AG04449 (cell line): ENCODE measurements around the gene SOWAHA.
A peak's percentile ranks its signal among the peaks of the same experiment; 100 is the strongest.

Experiments used
- CTCF ChIA-PET: fragments of 350-600 bp; formaldehyde crosslinking; extraction: SDS; loops from one replicate; lab custom pipeline; 2021; ENCODE audit warnings: antibody characterized with exemption; lab: Yijun Ruan, JAX
- POLR2A ChIA-PET: fragments of 400-600, 350-600 bp; formaldehyde crosslinking; extraction: SDS; loops from one replicate; lab custom pipeline; 2020; ENCODE audit warnings: antibody characterized with exemption, inconsistent platforms; lab: Yijun Ruan, JAX
- DNase-seq: peaks from one replicate; pipeline ENCODE4 v3.0.0-alpha.2; 2010; ENCODE audit warnings: low read depth, low spot score
- H3K4me3 ChIP-seq: 2 replicates; pipeline ENCODE4 v1.5.1; 2011; ENCODE audit warnings: low read depth, mild to moderate bottlenecking, control low read depth, low read length
- TF ChIP-seq, protein P1 (sequence below): IDR thresholded peaks from one replicate; pipeline ENCODE4 v1.5.1; 2011; ENCODE audit warnings: mild to moderate bottlenecking, moderate library complexity, low read length, control low read depth, inconsistent platforms; ENCODE audit not compliant: insufficient read depth; ENCODE audit errors: missing control alignments

SOWAHA gene

DNA sequence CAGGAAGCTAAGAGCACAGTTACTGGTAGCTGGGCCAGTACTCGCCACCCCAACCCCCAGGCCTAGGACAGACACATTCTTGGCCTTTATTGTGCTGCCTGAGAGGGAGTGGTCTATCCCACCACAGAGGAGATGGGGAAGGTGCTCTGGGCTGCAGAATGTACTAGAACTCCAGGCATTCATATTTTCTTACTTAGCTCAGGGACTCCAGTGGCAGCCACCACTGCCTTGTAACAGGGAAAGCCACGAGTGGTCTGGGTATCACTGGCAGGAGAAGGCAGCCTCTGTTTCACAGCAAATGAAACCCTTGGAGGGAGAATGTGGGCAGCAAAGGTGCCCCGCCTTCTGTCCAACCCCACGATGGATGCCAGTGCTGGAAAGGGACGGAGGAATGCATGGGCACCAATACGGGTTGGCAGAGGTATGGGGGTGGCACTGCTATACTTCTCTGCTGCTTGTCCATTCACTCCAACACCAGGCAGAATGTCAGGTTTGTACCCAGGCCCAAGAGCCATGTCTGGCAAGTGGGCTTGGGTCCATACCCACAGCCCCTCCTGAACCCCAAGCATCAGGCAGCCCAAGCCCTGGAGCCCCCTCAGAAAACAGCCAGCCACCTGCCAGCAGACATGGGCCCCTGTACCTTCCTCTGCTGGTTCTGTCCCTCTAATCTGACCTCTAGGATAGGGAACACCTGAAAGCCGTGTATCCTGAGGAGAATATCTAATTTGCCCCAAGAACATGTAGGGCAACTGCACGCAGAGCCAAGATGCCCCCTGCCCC lies 40.6 kb upstream of the SOWAHA start:
- CTCF ChIA-PET = interaction anchor here (0.8 kb wide), 1 partner anchor 17 kb away, joined by 3 read pairs; no protein-coding TSS in a partner anchor

DNA sequence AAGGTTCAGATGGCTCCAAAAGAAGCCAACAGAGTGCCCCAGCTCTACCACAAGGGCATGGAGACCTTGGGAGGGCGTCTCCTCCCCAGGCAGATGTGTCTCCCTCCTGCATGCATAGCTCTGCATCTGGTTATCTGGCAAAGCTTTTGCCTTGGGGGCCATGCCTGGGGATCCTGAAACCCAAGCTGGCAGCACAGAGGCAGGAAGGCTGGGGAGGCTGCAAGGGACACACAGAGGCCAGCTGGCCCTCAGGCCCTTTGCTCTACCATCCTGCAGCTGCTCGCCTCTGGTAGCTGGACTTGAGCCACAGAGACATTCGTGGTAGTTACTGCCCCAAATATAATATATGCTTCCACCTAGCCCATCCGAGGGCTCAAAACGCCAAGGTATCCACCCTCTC lies 40.0 kb upstream of the SOWAHA start:
- ChIA-PET CTCF (interaction anchor here (0.8 kb wide), 1 partner anchor 246 kb away, joined by 3 read pairs; no protein-coding TSS in a partner anchor), POLR2A (no interaction called here)
- TF ChIP-seq, protein P1, sequence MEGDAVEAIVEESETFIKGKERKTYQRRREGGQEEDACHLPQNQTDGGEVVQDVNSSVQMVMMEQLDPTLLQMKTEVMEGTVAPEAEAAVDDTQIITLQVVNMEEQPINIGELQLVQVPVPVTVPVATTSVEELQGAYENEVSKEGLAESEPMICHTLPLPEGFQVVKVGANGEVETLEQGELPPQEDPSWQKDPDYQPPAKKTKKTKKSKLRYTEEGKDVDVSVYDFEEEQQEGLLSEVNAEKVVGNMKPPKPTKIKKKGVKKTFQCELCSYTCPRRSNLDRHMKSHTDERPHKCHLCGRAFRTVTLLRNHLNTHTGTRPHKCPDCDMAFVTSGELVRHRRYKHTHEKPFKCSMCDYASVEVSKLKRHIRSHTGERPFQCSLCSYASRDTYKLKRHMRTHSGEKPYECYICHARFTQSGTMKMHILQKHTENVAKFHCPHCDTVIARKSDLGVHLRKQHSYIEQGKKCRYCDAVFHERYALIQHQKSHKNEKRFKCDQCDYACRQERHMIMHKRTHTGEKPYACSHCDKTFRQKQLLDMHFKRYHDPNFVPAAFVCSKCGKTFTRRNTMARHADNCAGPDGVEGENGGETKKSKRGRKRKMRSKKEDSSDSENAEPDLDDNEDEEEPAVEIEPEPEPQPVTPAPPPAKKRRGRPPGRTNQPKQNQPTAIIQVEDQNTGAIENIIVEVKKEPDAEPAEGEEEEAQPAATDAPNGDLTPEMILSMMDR = no peak
- H3K4me3 ChIP-seq = no peak overlapping the region
- no peak for DNase-seq

More for the DNA sequence above, 40.6 kb upstream of the SOWAHA start:
- TF ChIP-seq, protein P1 = no peak
- no peak for DNase-seq
- POLR2A ChIA-PET = no interaction called here
- no peak overlapping the region for H3K4me3 ChIP-seq

DNA sequence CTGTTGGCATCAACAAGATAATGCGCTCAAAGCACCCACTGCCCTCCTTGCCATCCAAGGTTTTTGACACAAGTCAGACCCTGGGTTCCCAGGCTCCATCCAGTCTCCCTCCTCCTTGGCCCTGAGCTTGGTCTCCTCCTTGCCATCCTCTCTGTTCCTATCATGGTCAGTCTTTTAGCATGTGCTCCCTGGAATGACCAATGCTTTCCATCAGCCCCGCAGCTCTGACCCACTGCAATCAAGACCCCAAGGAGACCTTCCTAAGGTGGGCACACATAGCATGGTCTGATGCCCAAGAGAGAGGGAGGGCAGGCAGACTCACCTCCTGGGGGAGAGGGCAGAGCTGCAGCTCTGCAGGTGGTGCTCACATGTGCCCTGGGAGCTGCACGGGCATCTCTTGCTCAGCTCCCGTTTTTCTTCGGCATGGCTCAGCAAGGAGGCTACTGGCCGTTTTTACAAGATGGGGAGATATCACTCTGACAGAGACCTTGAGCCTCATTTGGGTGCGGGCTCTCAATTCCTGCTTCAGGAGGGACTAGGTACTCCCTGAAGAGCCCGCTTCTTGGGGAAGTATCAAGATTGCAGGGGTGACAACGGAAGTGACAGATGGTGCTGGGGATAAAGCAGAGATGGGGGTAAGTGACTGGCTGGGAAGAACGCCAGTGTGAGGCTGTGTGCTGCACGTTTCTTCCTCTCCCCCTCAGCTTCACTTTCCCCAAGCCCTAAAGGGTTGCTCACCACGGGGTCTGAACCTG lies 39.3 kb upstream of the SOWAHA start:
- CTCF ChIA-PET = interaction anchor here (0.8 kb wide), 1 partner anchor 247 kb away, joined by 3 read pairs; no protein-coding TSS in a partner anchor
- POLR2A ChIA-PET = no interaction called here
- TF ChIP-seq, protein P1 = no peak
- no peak for DNase-seq
- no peak overlapping the region for H3K4me3 ChIP-seq

DNA sequence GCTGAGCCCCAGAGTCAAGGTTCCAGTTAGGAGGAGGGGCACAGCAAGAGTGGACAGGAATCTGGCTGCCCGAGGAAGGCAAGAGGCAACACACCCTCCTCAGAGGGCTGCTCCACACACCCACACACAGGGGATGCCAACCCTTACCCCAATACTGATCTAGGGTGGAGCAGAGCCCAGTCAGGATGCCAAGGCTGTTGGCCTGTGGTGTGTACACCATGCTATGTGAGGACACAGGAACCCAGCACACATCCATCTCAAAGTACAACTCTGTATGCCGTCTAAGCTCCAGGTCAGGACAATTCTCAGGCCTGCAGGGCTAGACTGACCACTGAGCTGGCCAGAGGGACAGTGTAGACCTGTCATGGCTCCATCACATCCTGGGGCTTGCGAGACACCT lies 38.7 kb upstream of the SOWAHA start:
- TF ChIP-seq, protein P1 = no peak
- DNase-seq = no peak
- POLR2A ChIA-PET = no interaction called here
- CTCF ChIA-PET = interaction anchor here (1.2 to 1.7 kb wide), 2 partner anchors 44 to 46 kb away, joined by 3 to 9 read pairs; no protein-coding TSS in a partner anchor
- no peak overlapping the region for H3K4me3 ChIP-seq

DNA sequence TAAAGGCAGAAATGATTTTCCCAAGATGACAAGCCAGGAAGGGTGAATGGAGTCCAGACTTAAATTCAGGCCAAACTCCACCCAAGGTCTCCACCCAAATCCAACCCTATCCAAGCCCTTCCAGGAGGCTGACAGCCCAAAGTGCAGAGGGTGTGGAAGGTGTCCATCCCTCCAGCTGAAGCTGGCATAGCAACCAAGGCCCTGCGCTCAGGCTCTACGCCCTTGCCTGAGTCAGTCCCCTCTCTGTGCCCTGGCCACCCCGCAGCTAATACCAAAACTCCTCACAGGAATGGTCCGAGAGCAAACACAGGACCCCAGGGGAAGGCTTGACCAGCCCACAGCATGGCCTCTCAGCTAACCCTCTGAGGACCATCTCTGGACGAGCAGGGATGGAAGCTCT lies 38.2 kb upstream of the SOWAHA start:
- TF ChIP-seq, protein P1 = no peak
- ChIA-PET POLR2A (no interaction called here), CTCF (interaction anchor here (1.2 to 2.3 kb wide), 4 partner anchors 11 to 46 kb away, joined by 3 to 9 read pairs (median 5); no protein-coding TSS in a partner anchor)
- DNase-seq = no peak
- no peak overlapping the region for H3K4me3 ChIP-seq

DNA sequence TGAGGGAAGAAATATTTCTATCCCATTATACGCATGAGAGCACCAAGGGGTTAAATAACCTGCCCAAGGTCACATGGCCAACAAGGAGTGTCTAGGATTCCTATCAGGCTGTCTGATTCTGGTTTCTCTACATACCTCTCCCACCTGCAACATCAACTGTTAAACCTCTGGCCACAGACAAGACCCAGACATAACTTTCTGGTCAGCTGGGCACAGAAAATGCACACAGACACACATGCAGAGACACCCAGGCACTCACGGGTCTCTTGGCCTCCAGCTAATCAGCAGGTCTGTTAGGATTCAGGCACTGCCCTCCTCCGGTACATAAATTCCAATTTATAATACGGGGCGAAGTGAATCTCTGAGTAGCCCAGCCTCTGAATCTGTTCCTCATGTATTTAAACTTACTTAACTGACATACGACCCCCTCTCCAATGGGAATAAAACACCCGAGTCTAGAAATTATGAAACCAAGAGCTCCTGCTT lies 37.6 kb upstream of the SOWAHA start:
- no peak for DNase-seq
- POLR2A ChIA-PET = interaction anchor here (0.6 kb wide), 1 partner anchor 28 kb away, joined by 3 read pairs; the partner anchor contains the start of gene CCNI2
- TF ChIP-seq, protein P1 = no peak
- H3K4me3 ChIP-seq = peak overlapping the region; percentile 21
- CTCF ChIA-PET = interaction anchor here (1.0 to 2.3 kb wide), 5 partner anchors 10 to 45 kb away, joined by 3 to 9 read pairs (median 4); no protein-coding TSS in a partner anchor
